GM19438 (cell line): ENCODE results near the gene CAPN15.
"Not testable (repeated sequence)": the region's sequence is repeated elsewhere in the genome, so short reads cannot be mapped to it uniquely, and the experiment has no call there.

ENCODE experiments used
- ATAC-seq: cut with Tn5 transposase; IDR thresholded peaks from one replicate; pipeline ENCODE4 v1.9.1; 2021; ENCODE audit warnings: low read depth; ENCODE audit not compliant: unreplicated experiment

The CAPN15 gene

DNA sequence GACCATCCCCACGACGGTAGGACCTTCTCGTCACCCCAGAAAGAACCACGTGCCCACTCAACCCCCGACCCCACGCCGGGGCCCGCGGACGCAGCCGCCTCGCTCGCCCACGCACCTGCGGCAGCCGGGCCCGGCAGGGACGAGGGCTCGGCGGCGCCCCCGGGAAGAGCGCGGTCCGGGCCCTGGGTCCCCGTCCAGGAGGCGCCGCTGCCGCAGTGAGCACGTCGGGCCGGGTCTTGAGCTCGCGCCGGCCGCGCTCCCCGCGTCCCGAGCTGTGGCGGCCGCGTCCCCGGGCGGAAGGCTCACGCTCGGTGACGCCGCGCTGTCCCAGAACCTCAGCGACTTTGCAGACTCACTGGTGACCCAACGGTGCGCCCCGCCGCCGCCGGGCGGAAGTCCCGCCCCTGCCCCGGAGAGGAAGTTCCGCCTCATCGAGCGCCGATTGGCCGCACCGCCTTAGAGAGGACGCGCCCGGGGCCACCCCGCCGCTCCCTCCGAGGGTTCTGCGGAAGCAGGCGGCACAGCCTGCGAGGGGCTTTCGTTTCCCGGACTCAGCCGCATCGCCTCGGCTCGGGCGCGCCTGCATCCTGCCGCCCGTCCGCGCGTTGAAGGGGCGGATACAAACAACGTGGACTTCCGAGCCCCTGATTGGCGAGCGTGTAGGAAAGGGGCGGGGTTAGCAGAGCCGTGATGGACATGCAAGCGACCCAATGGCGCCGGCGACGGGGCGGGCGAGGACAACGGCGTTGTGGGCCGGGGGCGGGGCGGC is 61.6 kb downstream of the CAPN15 start:
- ATAC-seq: peak; percentile 80

DNA sequence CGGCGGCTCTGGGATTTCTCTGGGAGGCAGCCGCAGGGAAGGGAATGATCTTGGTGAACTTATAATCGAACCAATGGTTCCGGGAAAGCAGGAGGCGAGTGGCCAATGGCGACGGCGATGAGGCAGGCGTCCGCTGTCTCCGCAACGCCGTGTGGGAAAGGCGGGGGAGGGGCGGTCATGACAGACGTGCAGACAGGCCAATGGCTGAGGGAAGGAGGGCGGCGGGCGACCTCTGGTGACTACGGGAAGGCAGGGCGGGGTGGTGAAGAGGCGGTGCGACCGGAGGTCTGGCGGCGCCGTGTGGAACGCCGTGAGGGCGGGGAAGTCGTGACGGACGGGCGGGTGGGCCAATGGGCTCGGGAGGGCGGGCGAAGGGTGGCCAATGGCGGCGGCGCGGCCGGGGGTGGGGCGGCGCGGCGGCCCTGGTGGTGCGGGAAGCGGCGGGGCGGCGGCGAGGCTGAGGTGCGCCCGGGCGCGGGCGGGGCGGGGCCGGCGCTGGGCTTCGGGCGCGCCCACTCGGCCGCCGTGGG is 62.2 kb downstream of the CAPN15 start, which contains the start of gene RAB40C:
Gene RAB40C (plus strand): TSS at position 409 of the 530 bp plus-strand sequence. CDS start 226 bp downstream, outside the sequence.
- ATAC-seq: peak; percentile 70

DNA sequence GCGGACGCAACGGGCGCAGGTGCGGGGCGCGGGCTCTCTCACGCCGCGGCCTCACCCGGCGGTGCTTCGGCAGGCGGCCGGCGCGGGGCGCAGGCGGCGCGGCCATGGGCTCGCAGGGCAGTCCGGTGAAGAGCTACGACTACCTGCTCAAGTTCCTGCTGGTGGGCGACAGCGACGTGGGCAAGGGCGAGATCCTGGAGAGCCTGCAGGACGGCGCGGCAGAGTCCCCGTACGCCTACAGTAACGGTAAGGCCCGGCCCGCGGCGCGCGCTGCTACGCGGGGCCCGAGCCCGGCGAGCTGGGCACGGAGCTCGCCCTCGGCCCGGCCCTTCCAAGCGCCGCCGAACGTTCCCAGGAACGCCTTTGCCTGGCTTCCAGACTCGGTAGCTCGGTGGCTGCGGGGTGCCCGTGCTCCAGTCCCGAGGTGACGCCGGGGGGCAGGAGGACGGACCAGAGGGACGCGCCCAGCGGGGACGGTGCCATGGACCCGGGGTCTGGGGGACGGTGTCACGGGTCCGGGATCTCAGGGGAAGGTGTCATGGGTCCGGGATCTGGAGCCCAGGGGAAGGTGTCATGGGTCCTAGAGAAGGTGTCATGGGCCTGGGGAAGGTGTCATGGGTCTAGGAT is 62.8 kb downstream of the CAPN15 start:
- no peak for ATAC-seq

DNA sequence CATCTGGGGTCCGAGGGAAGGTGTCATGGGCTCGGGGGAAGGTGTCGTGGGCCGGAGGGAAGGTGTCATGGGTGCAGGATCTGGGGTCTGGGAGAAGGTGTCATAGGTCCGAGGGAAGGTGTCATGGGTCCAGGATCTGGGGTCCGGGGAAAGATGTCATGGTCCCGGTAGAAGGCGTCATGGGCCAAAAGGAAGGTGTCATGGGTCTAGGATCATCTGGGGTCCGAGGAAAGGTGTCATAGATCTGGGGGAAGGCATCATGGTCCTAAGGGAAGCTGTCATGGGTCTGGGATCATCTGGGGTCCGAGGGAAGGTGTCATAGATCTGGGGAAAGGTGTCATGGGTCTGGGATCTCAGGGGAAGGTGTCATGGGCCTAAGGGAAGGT is 63.3 kb downstream of the CAPN15 start:
- no peak for ATAC-seq

- ATAC-seq: no peak
Observed at GRCh38 chr16:591231-591630, 63.7 kb downstream of the CAPN15 start.

GRCh38 chr16:591892-592517 is 64.5 kb downstream of the CAPN15 start:
- ATAC-seq: no peak

GRCh38 chr16:592518-593306 is 65.2 kb downstream of the CAPN15 start:
- ATAC-seq: no peak

- no peak for ATAC-seq
Observed at GRCh38 chr16:593406-593805, 65.9 kb downstream of the CAPN15 start.

GRCh38 chr16:593807-594206 is 66.3 kb downstream of the CAPN15 start:
- ATAC-seq: no peak

GRCh38 chr16:595094-595528 is 67.6 kb downstream of the CAPN15 start:
- no peak for ATAC-seq

DNA sequence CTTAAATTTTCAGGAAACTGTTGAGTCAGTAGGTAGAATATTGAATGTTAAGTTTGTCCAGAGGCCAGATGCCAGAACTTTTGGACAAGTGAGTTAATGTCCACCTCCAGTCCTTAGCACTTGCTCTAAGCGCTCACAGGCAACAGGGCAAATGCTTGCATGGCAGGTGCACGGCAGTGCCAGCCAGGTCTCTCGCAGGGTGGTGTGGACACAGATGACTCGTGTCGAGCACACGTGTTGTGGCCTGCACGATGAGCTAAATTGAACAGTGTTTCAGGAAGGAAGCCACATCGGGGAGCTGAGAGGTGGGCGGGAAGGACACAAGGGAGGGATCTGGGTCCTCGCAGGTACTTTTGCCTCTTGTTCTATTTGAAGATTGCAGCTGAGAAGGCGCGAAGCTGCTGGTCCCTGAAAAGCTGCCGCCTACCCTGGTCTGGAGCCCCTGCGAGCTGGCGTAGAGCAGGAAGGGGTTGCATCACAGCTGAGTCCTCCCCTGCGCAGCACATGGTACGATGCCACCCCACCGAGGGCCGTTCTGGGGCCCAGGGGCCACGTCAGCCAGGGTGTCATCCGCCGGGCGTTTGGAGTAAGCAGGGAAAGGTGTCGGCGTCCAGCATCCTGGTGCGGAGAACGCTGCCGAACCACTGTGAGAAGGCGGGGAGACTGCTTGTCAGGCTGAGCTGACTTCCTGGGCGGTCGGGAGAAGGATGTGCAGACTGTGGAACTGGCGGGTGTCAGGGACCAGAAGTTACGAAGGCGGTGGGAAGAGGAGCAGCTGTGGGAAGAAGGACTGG is 68.6 kb downstream of the CAPN15 start:
- ATAC-seq: no peak

DNA sequence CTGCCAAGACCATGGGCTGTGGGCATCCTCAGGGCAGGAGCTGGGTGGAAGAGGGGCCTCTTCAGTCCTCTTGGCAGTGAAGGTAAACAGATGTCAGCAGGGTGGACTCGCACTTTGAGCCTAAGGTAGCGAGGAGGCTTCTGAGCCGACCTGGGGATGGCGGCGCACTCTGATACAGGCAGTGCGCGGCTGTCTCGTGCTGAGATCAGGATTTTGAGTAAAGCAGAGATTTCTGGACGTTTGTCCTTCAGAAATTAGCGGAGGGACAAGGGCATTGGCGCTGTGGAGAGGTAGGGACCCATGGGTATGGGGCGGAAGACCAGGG is 69.2 kb downstream of the CAPN15 start:
- ATAC-seq: no peak

DNA sequence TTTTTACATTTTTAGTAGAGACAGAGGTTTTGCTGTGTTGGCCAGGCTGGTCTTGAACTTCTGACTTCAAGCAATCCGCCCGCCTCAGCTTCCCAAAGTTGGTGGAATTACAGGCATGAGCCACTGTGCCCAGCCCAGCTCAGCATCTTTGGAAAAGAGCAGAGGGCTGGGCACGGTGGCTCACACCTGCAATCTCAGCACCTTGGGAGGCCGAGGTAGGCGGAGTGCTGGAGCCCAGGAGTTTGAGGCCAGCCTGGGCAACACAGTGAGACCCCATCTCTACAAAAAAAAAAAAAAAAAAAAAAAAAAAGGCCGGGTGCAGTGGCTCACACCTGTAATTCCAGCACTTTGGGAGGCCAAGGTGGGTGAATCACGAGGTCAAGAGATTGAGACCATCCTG is 70.1 kb downstream of the CAPN15 start:
- ATAC-seq: not testable (repeated sequence)

- no peak for ATAC-seq
Observed at GRCh38 chr16:598823-599739, 71.6 kb downstream of the CAPN15 start.

- no peak for ATAC-seq
Observed at GRCh38 chr16:600781-601180, 73.3 kb downstream of the CAPN15 start.

DNA sequence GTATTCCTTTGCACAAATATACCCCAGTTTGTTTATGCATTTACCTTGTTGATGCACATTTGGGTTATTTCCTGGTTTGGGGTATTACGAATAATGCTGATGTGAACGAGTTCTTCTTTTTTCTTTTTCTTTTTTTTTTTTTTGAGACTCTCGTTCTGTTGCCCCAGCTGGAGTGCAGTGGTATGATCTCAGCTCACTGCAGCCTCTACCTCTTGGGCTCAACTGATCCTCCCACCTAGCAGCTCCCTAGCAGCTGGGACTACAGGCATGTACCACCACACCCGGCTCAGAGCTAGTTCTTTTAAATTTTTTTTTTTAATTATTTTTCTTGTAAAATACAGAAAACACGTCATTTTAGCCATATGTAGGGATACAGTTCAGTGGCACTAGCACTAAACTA is 76.4 kb downstream of the CAPN15 start:
- no peak for ATAC-seq
